Colonic mucosa (tissue), 4 donors: ENCODE measurements around the gene PARD3B. TPM values are rescaled to one million over a fixed set of nuclear protein-coding genes. Genes with fewer than 3 reads are reported as not detected.
"Not testable (repeated sequence)": the region's sequence is repeated elsewhere in the genome, so short reads cannot be mapped to it uniquely, and the experiment has no call there.

Experiments used
- DNase-seq: peaks from one replicate; pipeline ENCODE4 v3.0.0-alpha.2; 2020
- H3K27ac ChIP-seq: fragments of 200-600 bp; one replicate; pipeline ENCODE4 v1.8.0; 2021
- H3K27me3 ChIP-seq: fragments of 200-600 bp; one replicate; pipeline ENCODE4 v1.8.0; 2021
- H3K36me3 ChIP-seq: fragments of 200-600 bp; one replicate; pipeline ENCODE4 v1.8.0; 2021
- H3K4me1 ChIP-seq: fragments of 200-600 bp; one replicate; pipeline ENCODE4 v1.8.0; 2021; ENCODE audit warnings: mild to moderate bottlenecking
- H3K4me3 ChIP-seq: fragments of 200-600 bp; one replicate; pipeline ENCODE4 v1.8.0; 2021
- H3K9ac ChIP-seq, 2 donors: one replicate each; pipeline ENCODE4 v1.7.0; 2013; ENCODE audit warnings: control low read depth in 2 of 2, low read depth in 2 of 2, low read length in 2 of 2
- H3K9me3 ChIP-seq: fragments of 200-600 bp; one replicate; pipeline ENCODE4 v1.8.0; 2021
- intact Hi-C: fragments of 100-400 bp; cut with DNase I; formaldehyde crosslinking; loops from one replicate; pipeline ENCODE4 v1.14.1; 2022
- total RNA-seq, 2 donors: library from RNA; stranded (reverse); fragmentation: NEBNext Ultra II Directional in 1 of 2; extraction: Animal tissue kit (Norgen Biotek cat#: 25700) in 1 of 2; gene quantifications; one replicate each; pipeline ENCODE4 v1.2.1, GENCODE V29; 2021
- TF ChIP-seq, protein P1 (sequence below): fragments of 200-600 bp; IDR thresholded peaks from one replicate; pipeline ENCODE4 v1.8.0; 2022; ENCODE audit warnings: antibody characterized with exemption, mild to moderate bottlenecking
- donor health status: healthy.
- donor health status: DM: no; HTN: no; CAD: no.
- donor health status: DM: no; HTN: no; CAD: no.

Gene PARD3B
- total RNA-seq, 2 donors from 2014 or later = 20.0 to 24.2 TPM

GRCh38 chr2:205481861-205482260 lies 936.6 kb downstream of the PARD3B start:
- H3K9me3 ChIP-seq = no peaks in the 10 kb centered on the region
- no peak overlapping the region for H3K4me3 ChIP-seq
- intact Hi-C loops = no loop called here
- no peak for DNase-seq
- TF ChIP-seq, protein P1, sequence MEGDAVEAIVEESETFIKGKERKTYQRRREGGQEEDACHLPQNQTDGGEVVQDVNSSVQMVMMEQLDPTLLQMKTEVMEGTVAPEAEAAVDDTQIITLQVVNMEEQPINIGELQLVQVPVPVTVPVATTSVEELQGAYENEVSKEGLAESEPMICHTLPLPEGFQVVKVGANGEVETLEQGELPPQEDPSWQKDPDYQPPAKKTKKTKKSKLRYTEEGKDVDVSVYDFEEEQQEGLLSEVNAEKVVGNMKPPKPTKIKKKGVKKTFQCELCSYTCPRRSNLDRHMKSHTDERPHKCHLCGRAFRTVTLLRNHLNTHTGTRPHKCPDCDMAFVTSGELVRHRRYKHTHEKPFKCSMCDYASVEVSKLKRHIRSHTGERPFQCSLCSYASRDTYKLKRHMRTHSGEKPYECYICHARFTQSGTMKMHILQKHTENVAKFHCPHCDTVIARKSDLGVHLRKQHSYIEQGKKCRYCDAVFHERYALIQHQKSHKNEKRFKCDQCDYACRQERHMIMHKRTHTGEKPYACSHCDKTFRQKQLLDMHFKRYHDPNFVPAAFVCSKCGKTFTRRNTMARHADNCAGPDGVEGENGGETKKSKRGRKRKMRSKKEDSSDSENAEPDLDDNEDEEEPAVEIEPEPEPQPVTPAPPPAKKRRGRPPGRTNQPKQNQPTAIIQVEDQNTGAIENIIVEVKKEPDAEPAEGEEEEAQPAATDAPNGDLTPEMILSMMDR = no peak
- no peaks in the 10 kb centered on the region for H3K4me1 ChIP-seq
- no peaks in the 10 kb centered on the region for H3K27me3 ChIP-seq
- no peak overlapping the region for H3K9ac ChIP-seq
- no peaks in the 10 kb centered on the region for H3K36me3 ChIP-seq
- no peak overlapping the region for H3K27ac ChIP-seq

DNA sequence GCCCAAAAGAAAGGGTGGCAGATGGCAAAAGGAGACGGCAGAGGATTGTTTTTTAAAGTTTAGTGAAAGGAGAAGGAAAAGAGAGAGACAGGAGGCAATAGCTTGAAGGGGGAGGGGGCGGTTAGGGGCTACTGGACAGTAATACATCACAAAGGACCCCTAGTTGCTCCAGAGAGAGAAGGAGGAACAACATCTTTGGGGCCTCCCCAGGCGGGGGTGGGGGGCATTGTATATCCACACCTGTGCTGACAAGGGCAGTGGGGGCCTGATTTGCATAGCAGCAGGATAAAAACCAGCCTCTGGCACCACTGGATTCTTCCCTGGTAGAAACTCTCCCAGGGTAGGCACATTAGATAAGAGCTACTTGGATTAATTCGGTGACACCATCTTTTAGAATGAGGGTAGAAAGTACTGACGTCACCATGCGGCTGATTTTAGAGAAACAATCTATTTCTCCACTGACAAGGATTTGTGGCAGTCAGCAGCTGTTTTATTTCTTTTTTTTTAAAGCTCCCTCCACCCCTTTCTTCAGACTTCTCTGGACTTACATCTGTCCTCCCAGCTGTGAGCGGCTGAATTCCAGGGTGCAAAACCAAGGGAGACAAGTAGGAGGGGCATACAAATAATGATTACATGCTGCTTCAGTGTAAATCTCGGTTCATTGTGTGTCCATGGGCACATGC lies 937.3 kb downstream of the PARD3B start:
- Histone ChIP-seq H3K9me3 (no peaks in the 10 kb centered on the region), H3K27me3 (no peaks in the 10 kb centered on the region)

DNA sequence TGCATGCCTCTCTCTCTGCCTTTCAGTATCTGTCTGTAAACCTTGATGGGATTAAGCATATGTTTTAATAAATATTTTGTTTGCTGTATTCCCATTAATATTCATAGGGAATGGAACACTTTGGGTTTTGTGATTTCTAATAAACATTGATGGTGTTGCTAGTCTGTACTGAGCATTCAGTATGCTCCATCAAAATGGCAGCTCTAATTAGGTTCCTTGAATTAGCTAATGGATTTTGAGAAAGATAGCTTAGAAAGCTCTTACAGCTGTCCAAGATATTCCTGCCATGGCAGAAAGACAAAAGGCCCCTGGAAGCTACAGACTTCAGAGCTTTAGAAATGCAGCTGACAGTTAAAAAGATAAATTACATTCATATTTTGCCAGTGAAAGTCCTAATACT lies 937.8 kb downstream of the PARD3B start:
- intact Hi-C loops = no loop called here
- no peaks in the 10 kb centered on the region for H3K36me3 ChIP-seq

More for the DNA sequence above, 937.3 kb downstream of the PARD3B start:
- intact Hi-C loops = no loop called here
- H3K4me3 ChIP-seq = no peak overlapping the region
- H3K9ac ChIP-seq = no peak overlapping the region
- H3K36me3 ChIP-seq = no peaks in the 10 kb centered on the region
- no peak for DNase-seq
- H3K4me1 ChIP-seq = no peaks in the 10 kb centered on the region
- TF ChIP-seq, protein P1 = no peak
- H3K27ac ChIP-seq = no peak overlapping the region

GRCh38 chr2:205484215-205484614 lies 938.9 kb downstream of the PARD3B start:
- H3K4me1 ChIP-seq = no peaks in the 10 kb centered on the region
- TF ChIP-seq, protein P1 = no peak

More for the DNA sequence above, 937.8 kb downstream of the PARD3B start:
- Histone ChIP-seq H3K9me3 (no peaks in the 10 kb centered on the region), H3K27me3 (no peaks in the 10 kb centered on the region), H3K27ac (no peak overlapping the region), H3K9ac (no peak overlapping the region), H3K4me3 (no peak overlapping the region), H3K4me1 (no peaks in the 10 kb centered on the region)
- TF ChIP-seq, protein P1 = no peak
- DNase-seq = no peak

GRCh38 chr2:205484764-205485163 lies 939.5 kb downstream of the PARD3B start:
- TF ChIP-seq, protein P1 = no peak
- no peak for DNase-seq
- intact Hi-C loops = no loop called here

More at GRCh38 chr2:205484215-205484614, 938.9 kb downstream of the PARD3B start:
- no peaks in the 10 kb centered on the region for H3K9me3 ChIP-seq
- no peak overlapping the region for H3K4me3 ChIP-seq
- H3K36me3 ChIP-seq = no peaks in the 10 kb centered on the region
- H3K27me3 ChIP-seq = no peaks in the 10 kb centered on the region
- no peak overlapping the region for H3K27ac ChIP-seq
- intact Hi-C loops = no loop called here
- no peak overlapping the region for H3K9ac ChIP-seq
- DNase-seq = no peak

DNA sequence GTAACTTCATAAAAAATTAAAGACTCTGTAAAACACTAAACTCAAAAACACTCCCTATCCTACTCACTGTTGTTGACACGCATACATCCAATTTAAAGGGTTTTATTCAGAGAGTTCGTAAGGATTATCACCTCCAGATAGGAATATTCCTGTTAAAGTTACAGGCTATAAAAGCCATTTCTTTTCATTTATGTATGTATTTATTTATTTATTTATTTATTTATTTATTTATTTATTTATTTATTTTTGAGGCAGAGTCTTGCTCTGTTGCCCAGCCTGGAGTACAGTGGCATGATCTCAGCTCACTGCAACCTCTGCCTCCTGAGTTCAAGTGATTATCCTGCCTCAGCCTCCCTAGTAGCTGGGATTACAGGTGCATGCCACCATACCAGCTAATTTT lies 948.3 kb downstream of the PARD3B start:
- H3K9me3 ChIP-seq, H3K36me3 ChIP-seq, intact Hi-C loops, H3K9ac ChIP-seq, H3K27me3 ChIP-seq, H3K27ac ChIP-seq, DNase-seq, H3K4me3 ChIP-seq, H3K4me1 ChIP-seq: not testable (repeated sequence)

More at GRCh38 chr2:205484764-205485163, 939.5 kb downstream of the PARD3B start:
- Histone ChIP-seq H3K9ac (no peak overlapping the region), H3K9me3 (no peaks in the 10 kb centered on the region), H3K36me3 (no peaks in the 10 kb centered on the region), H3K4me1 (no peaks in the 10 kb centered on the region), H3K4me3 (no peak overlapping the region), H3K27me3 (no peaks in the 10 kb centered on the region), H3K27ac (no peak overlapping the region)
